Measurements from ENCODE around the gene RBM44. TPM values are rescaled to one million over a fixed set of nuclear protein-coding genes. Genes with fewer than 3 reads are reported as not detected.
"Not testable (repeated sequence)": the region's sequence is repeated elsewhere in the genome, so short reads cannot be mapped to it uniquely, and the experiment has no call there.

RBM44 gene
- total RNA-seq = 0.43 and 0.97 TPM in 2 replicates

GRCh38 chr2:237798236-237799059, at the start of gene RBM44:
RBM44 (plus strand) TSS chr2:237798779; CDS start chr2:237813610, 14,831 bp downstream.
- DNase-seq (ENCODE audit: low read depth) = no peak
- TF ChIP-seq CTCF (IDR thresholded peaks at IDR 0.05; ENCODE audit: insufficient read depth, low read depth, low read length) = no peak

GRCh38 chr2:237749002-237749401, 49.6 kb upstream of the RBM44 start:
- TF ChIP-seq CTCF (IDR thresholded peaks at IDR 0.05; ENCODE audit: insufficient read depth, low read depth, low read length) = no peak
- H3K4me3 ChIP-seq (ENCODE audit: low read depth, low read length) = no peak overlapping the region
- no peak for DNase-seq (ENCODE audit: low read depth)

More at GRCh38 chr2:237798236-237799059, at the start of gene RBM44:
- no peak within 1 kb of the TSS for H3K4me3 ChIP-seq (ENCODE audit: low read depth, low read length)

GRCh38 chr2:237749961-237750360, 48.6 kb upstream of the RBM44 start:
- TF ChIP-seq CTCF (IDR thresholded peaks at IDR 0.05; ENCODE audit: insufficient read depth, low read depth, low read length) = no peak
- H3K4me3 ChIP-seq (ENCODE audit: low read depth, low read length) = no peak overlapping the region
- DNase-seq (ENCODE audit: low read depth) = no peak

- not testable (repeated sequence) for H3K4me3 ChIP-seq (ENCODE audit: low read depth, low read length)
Measured at GRCh38 chr2:237750441-237750840, 48.1 kb upstream of the RBM44 start.

GRCh38 chr2:237752761-237753165, 45.8 kb upstream of the RBM44 start:
- no peak for TF ChIP-seq CTCF (IDR thresholded peaks at IDR 0.05; ENCODE audit: insufficient read depth, low read depth, low read length)
- no peak for DNase-seq (ENCODE audit: low read depth)
- H3K4me3 ChIP-seq (ENCODE audit: low read depth, low read length) = no peak overlapping the region

More at GRCh38 chr2:237750441-237750840, 48.1 kb upstream of the RBM44 start:
- not testable (repeated sequence) for DNase-seq (ENCODE audit: low read depth)

GRCh38 chr2:237754182-237754581, 44.4 kb upstream of the RBM44 start:
- DNase-seq (ENCODE audit: low read depth) = no peak
- no peak overlapping the region for H3K4me3 ChIP-seq (ENCODE audit: low read depth, low read length)
- no peak for TF ChIP-seq CTCF (IDR thresholded peaks at IDR 0.05; ENCODE audit: insufficient read depth, low read depth, low read length)

- no peak overlapping the region for H3K4me3 ChIP-seq (ENCODE audit: low read depth, low read length)
- DNase-seq (ENCODE audit: low read depth) = no peak
- no peak for TF ChIP-seq CTCF (IDR thresholded peaks at IDR 0.05; ENCODE audit: insufficient read depth, low read depth, low read length)
Measured at GRCh38 chr2:237754626-237755248, 43.8 kb upstream of the RBM44 start.

All from fibroblast of villous mesenchyme (primary cell).